ENCODE measurements around the gene LRTM2. TPM values are rescaled to one million over a fixed set of nuclear protein-coding genes. Genes with fewer than 3 reads are reported as not detected.

The LRTM2 gene
- total and polyA plus RNA-seq, 11 donors, result not detected

DNA sequence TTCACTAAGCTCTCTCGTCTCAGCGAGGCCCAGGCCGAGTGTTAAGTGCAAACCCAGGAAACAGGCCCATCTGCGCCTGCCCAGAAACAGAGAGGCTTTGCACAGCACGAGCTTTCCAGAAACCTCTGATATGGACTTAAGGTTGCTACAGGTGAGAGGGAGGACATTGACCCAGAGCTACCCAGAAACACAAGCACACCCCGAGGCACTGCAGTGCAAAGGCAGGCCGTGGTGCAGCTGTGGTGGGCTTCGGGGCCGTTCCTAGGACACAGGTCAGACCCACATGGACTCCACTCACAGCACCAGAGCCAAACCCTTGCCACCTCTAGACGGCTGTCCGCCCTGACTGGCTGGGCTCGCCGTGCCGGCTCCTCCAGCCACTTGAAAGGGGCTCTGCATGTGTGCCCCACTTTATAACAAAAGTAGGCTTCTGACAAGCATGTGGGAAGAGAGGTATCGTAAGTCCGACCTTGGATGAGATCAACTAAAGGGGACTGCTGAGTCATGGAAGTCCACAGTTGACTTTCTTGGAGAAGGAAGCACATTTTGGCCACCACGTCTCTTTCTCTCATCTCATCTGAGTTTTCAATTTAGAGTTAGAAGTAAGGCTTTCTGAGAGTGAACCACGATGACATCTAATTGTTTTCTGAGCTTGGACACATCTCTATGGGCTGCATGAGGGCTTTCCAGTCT, 59.9 kb downstream of the LRTM2 start:
- Histone ChIP-seq H3K9me3 (no peaks in the 10 kb centered on the region), H3K27me3 (peaks cover 0 to 14% (median 0%) of the 10 kb centered on the region in 9 donors), H3K4me3 (no peak overlapping the region), H3K36me3 (no peaks in the 10 kb centered on the region), H3K4me1 (no peaks in the 10 kb centered on the region), H3K27ac (no peak overlapping the region)
- ATAC-seq, result no peak
- intact Hi-C loops (cut with DNase I), result no loop called here
- 85 to 90% (median 88%) methylated on average over 14 to 18 of the region's 18 CpGs for WGBS, 4 donors
- DNase-seq, result no peak
- TF ChIP-seq CTCF (IDR thresholded peaks at IDR 0.05) (no peak), POLR2A (IDR thresholded peaks at IDR 0.05) (no peak)

DNA sequence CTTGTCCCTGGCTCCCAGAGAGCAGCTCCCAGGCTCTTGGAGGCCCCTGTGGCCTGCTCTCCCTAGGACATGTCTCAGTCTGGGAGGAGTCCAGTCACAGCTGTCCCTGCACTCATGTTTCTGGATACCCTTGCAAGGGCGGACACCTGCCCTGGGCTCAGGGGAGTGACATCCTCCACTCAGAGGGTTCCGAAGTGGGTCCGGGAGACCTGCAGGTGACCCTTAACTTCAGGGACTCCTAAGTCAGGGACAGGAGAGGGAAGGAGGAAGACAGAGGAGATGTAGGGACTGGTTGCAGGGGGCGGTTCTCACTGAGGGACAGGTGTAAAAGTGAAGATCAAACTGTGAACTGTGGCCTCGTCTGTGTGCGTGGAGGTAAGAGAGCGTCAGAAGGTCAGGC, 60.5 kb downstream of the LRTM2 start:
- H3K9me3 ChIP-seq, result no peaks in the 10 kb centered on the region
- H3K27me3 ChIP-seq, result peaks cover 0 to 14% (median 0%) of the 10 kb centered on the region in 9 donors
- no peak overlapping the region for H3K4me3 ChIP-seq
- no peak for TF ChIP-seq POLR2A (IDR thresholded peaks at IDR 0.05)
- no peak for TF ChIP-seq CTCF (IDR thresholded peaks at IDR 0.05)
- H3K4me1 ChIP-seq, result no peaks in the 10 kb centered on the region
- intact Hi-C loops (cut with DNase I), result no loop called here
- DNase-seq (no peak), ATAC-seq (no peak)
- H3K36me3 ChIP-seq, result no peaks in the 10 kb centered on the region
- no peak overlapping the region for H3K27ac ChIP-seq
- 91 to 96% (median 94%) methylated on average over 7 of the region's 7 CpGs for WGBS, 4 donors

DNA sequence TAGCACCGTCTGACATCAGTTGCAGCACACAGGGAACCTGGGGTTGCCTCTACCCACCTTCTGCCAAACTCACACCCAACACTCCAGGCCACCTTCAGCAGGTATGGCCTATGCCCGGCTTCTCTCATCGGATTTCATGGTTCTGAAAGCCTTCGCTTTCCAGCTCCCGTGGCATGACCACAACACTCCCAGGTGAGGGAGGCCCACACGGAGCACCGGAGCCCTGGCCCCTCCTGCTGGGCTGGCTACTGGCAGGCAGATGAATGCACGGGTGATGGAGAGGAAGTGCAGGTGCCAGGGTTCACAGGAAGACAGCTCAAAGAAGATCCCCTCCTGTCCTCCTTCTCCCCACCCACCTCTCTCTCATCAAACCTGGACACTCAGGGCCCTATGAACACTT, 60.9 kb downstream of the LRTM2 start:
- WGBS, 4 donors, result 77 to 93% (median 88%) methylated on average over 6 to 8 of the region's 8 CpGs
- Histone ChIP-seq H3K36me3 (no peaks in the 10 kb centered on the region), H3K27me3 (peaks cover 0 to 14% (median 0%) of the 10 kb centered on the region in 9 donors), H3K4me3 (no peak overlapping the region), H3K27ac (no peak overlapping the region), H3K4me1 (no peaks in the 10 kb centered on the region), H3K9me3 (no peaks in the 10 kb centered on the region)
- ATAC-seq (no peak), DNase-seq (no peak)
- intact Hi-C loops (cut with DNase I), result no loop called here
- TF ChIP-seq CTCF (IDR thresholded peaks at IDR 0.05), result no peak
- no peak for TF ChIP-seq POLR2A (IDR thresholded peaks at IDR 0.05)

- H3K27me3 ChIP-seq, result peaks cover 0 to 14% (median 0%) of the 10 kb centered on the region in 9 donors
- no peaks in the 10 kb centered on the region for H3K4me1 ChIP-seq
- H3K36me3 ChIP-seq, result no peaks in the 10 kb centered on the region
- 53 to 72% (median 67%) methylated on average over 3 of the region's 3 CpGs for WGBS, 4 donors
- DNase-seq (no peak), ATAC-seq (no peak)
- no peak overlapping the region for H3K4me3 ChIP-seq
- intact Hi-C loops (cut with DNase I), result no loop called here
- no peaks in the 10 kb centered on the region for H3K9me3 ChIP-seq
- TF ChIP-seq POLR2A (IDR thresholded peaks at IDR 0.05) (no peak), CTCF (IDR thresholded peaks at IDR 0.05) (no peak)
- H3K27ac ChIP-seq, result no peak overlapping the region
Observed at GRCh38 chr12:1881936-1882335, 61.6 kb downstream of the LRTM2 start.
